Skeletal muscle satellite cell (primary cell): ENCODE measurements around the gene EIF4EBP2.
A peak's percentile ranks its signal among the peaks of the same experiment; 100 is the strongest.

ENCODE experiments used
- H3K27me3 ChIP-seq: 2 replicates; pipeline ENCODE4 v1.7.0; 2013; ENCODE audit warnings: low read length; ENCODE audit not compliant: control insufficient read depth, insufficient read depth
- H3K36me3 ChIP-seq: 2 replicates; pipeline ENCODE4 v1.7.0; 2013; ENCODE audit warnings: mild to moderate bottlenecking, control low read depth, low read length; ENCODE audit not compliant: insufficient read depth
- H3K4me1 ChIP-seq: 2 replicates; pipeline ENCODE4 v1.7.0; 2013; ENCODE audit warnings: low read length; ENCODE audit not compliant: control insufficient read depth, insufficient read depth
- H3K4me2 ChIP-seq: 2 replicates; pipeline ENCODE4 v1.7.0; 2013; ENCODE audit warnings: mild to moderate bottlenecking, low read length
- H3K4me3 ChIP-seq: 2 replicates; pipeline ENCODE4 v1.7.0; 2013; ENCODE audit warnings: low read length
- H3K9ac ChIP-seq: 2 replicates; pipeline ENCODE4 v1.7.0; 2013; ENCODE audit warnings: mild to moderate bottlenecking, low read depth, low read length, moderate library complexity
- H3K9me3 ChIP-seq: replicated peaks from 2 replicates; pipeline ENCODE4 v1.7.0; 2013; ENCODE audit warnings: mild to moderate bottlenecking, control low read depth, low read length

The EIF4EBP2 gene

GRCh38 chr10:70418229-70418628 is 14.3 kb downstream of the EIF4EBP2 start:
- no peaks in the 10 kb centered on the region for H3K9me3 ChIP-seq
- peaks cover 41% of the 10 kb centered on the region for H3K36me3 ChIP-seq
- peaks cover 23% of the 10 kb centered on the region for H3K4me1 ChIP-seq
- peak overlapping the region; percentile 36 for H3K4me3 ChIP-seq
- no peaks in the 10 kb centered on the region for H3K27me3 ChIP-seq
- H3K9ac ChIP-seq = no peak overlapping the region
- peak overlapping the region; percentile 74 for H3K4me2 ChIP-seq

- Histone ChIP-seq H3K4me2 (peak overlapping the region; percentile 23), H3K36me3 (peaks cover 46% of the 10 kb centered on the region), H3K27me3 (no peaks in the 10 kb centered on the region), H3K9me3 (no peaks in the 10 kb centered on the region), H3K4me1 (peaks cover 23% of the 10 kb centered on the region), H3K9ac (no peak overlapping the region), H3K4me3 (no peak overlapping the region)
Measured at GRCh38 chr10:70418713-70419112, 14.8 kb downstream of the EIF4EBP2 start.

GRCh38 chr10:70424320-70424719 is 20.4 kb downstream of the EIF4EBP2 start:
- H3K36me3 ChIP-seq = peaks cover 92% of the 10 kb centered on the region
- no peak overlapping the region for H3K4me3 ChIP-seq
- no peak overlapping the region for H3K9ac ChIP-seq
- H3K27me3 ChIP-seq = no peaks in the 10 kb centered on the region
- H3K4me1 ChIP-seq = no peaks in the 10 kb centered on the region
- no peaks in the 10 kb centered on the region for H3K9me3 ChIP-seq
- H3K4me2 ChIP-seq = no peak overlapping the region

- Histone ChIP-seq H3K4me3 (no peak overlapping the region), H3K27me3 (no peaks in the 10 kb centered on the region), H3K9ac (no peak overlapping the region), H3K9me3 (no peaks in the 10 kb centered on the region), H3K4me2 (no peak overlapping the region), H3K4me1 (peaks cover 1% of the 10 kb centered on the region), H3K36me3 (peaks cover 92% of the 10 kb centered on the region)
Measured at GRCh38 chr10:70425096-70425495, 21.2 kb downstream of the EIF4EBP2 start.

GRCh38 chr10:70426823-70427222 is 22.9 kb downstream of the EIF4EBP2 start:
- Histone ChIP-seq H3K4me1 (peaks cover 5% of the 10 kb centered on the region), H3K4me2 (no peak overlapping the region), H3K9ac (no peak overlapping the region), H3K27me3 (no peaks in the 10 kb centered on the region), H3K9me3 (no peaks in the 10 kb centered on the region), H3K36me3 (peaks cover 90% of the 10 kb centered on the region), H3K4me3 (no peak overlapping the region)

GRCh38 chr10:70430493-70431445 is 26.8 kb downstream of the EIF4EBP2 start:
- Histone ChIP-seq H3K4me3 (no peak overlapping the region), H3K4me1 (peaks cover 13% of the 10 kb centered on the region), H3K9ac (no peak overlapping the region), H3K4me2 (no peak overlapping the region), H3K27me3 (no peaks in the 10 kb centered on the region), H3K9me3 (no peaks in the 10 kb centered on the region), H3K36me3 (peaks cover 55% of the 10 kb centered on the region)

GRCh38 chr10:70432101-70432500 is 28.2 kb downstream of the EIF4EBP2 start:
- H3K36me3 ChIP-seq = peaks cover 42% of the 10 kb centered on the region
- no peaks in the 10 kb centered on the region for H3K27me3 ChIP-seq
- H3K4me2 ChIP-seq = no peak overlapping the region
- no peak overlapping the region for H3K9ac ChIP-seq
- peaks cover 13% of the 10 kb centered on the region for H3K4me1 ChIP-seq
- H3K4me3 ChIP-seq = no peak overlapping the region
- H3K9me3 ChIP-seq = no peaks in the 10 kb centered on the region

GRCh38 chr10:70432561-70433263 is 28.8 kb downstream of the EIF4EBP2 start:
- H3K36me3 ChIP-seq = peaks cover 36% of the 10 kb centered on the region
- H3K9me3 ChIP-seq = no peaks in the 10 kb centered on the region
- H3K9ac ChIP-seq = no peak overlapping the region
- H3K4me3 ChIP-seq = no peak overlapping the region
- H3K4me2 ChIP-seq = no peak overlapping the region
- H3K4me1 ChIP-seq = peaks cover 13% of the 10 kb centered on the region
- H3K27me3 ChIP-seq = no peaks in the 10 kb centered on the region

- Histone ChIP-seq H3K4me1 (peaks cover 13% of the 10 kb centered on the region), H3K9me3 (no peaks in the 10 kb centered on the region), H3K4me2 (peak overlapping the region; percentile 38), H3K36me3 (peaks cover 27% of the 10 kb centered on the region), H3K4me3 (no peak overlapping the region), H3K27me3 (no peaks in the 10 kb centered on the region), H3K9ac (no peak overlapping the region)
Measured at GRCh38 chr10:70433581-70434280, 29.8 kb downstream of the EIF4EBP2 start.

- no peak overlapping the region for H3K9ac ChIP-seq
Measured at GRCh38 chr10:70435241-70436085, 31.5 kb downstream of the EIF4EBP2 start.

More at GRCh38 chr10:70435241-70436085, 31.5 kb downstream of the EIF4EBP2 start:
- Histone ChIP-seq H3K4me2 (no peak overlapping the region), H3K36me3 (peaks cover 12% of the 10 kb centered on the region), H3K27me3 (peaks cover 13% of the 10 kb centered on the region), H3K9me3 (no peaks in the 10 kb centered on the region), H3K4me1 (peaks cover 8% of the 10 kb centered on the region), H3K4me3 (no peak overlapping the region)
